ENCODE measurements around the gene AKAP17A.

- no peak for TF ChIP-seq YY1 (IDR thresholded peaks at IDR 0.05; ENCODE audit: insufficient read depth, insufficient read length)
- no peak for TF ChIP-seq ZNF274 (IDR thresholded peaks at IDR 0.05; ENCODE audit: low read depth, low read length)
Measured at GRCh38 chrX:1595711-1596060, 4.3 kb downstream of the AKAP17A start.
